NCI-H526 treated with DMSO at 0.1 percent for 48 hours (cell line): ENCODE data around the gene MMEL1.

Experiments
- DNase-seq: peaks from one replicate; lab custom pipeline; 2025; lab: John Stamatoyannopoulos, UW

Gene MMEL1

GRCh38 chr1:2642560-2643413 lies 10.0 kb upstream of the MMEL1 start:
- DNase-seq, result peak; percentile 79

- DNase-seq, result no peak
Observed at GRCh38 chr1:2642131-2642559, 9.3 kb upstream of the MMEL1 start.

DNA sequence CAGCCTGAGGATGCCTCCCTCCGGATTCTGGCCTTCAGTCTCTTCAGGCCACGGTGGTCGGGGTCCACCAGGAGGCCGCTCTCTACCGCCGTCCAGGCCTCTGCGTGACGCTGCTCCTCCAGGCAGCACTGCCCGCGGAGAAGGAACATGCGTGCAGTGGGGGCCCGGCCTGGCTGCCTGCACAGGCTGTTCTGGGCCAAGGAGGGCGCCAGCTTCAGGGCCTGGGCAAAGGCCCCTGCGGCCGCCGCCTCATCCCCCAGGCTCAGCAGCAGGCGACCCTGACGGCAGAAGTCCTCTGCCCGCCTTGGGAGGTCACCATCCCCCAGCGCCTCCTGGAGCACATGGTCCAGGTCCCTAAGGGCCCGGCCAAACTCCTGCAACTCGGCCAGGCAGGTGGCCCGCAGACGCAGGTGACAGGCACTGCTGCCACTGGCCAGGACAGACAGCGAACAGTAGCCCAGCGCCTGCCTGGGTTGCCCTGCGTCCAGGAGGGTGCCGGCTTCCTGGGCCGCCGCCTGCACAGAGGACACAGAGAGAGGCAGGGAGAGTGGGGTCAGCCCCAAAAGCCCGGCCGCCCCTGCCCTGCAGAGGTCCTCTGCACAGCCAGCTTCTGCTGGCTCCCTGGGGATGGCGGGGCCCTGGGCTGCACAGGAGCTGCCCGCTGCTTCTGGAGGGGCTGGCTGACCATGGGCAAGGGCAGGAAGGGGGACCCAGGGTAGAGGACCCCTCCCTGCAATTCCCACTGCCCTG lies 8.7 kb upstream of the MMEL1 start:
- no peak for DNase-seq

DNA sequence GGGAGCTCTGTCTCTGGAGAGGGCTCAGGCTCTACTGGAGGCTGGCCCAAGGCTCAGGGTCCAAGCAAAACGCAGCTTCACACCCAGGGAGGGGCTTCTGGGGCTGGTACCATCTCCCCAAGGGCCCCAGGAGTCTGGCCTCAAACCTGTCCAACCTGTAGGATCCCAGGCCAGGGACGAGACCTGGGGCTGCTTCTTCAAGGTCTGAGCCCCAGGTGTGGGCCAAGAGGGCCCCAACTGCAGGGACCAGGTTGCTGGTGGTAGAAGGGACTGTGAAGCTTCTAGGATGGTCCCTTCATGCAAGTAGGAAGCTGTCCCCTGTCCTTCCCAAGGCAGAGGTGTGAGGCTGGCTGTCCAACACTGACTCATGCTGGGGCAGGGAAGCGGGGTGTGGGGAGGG lies 7.8 kb upstream of the MMEL1 start:
- no peak for DNase-seq

DNA sequence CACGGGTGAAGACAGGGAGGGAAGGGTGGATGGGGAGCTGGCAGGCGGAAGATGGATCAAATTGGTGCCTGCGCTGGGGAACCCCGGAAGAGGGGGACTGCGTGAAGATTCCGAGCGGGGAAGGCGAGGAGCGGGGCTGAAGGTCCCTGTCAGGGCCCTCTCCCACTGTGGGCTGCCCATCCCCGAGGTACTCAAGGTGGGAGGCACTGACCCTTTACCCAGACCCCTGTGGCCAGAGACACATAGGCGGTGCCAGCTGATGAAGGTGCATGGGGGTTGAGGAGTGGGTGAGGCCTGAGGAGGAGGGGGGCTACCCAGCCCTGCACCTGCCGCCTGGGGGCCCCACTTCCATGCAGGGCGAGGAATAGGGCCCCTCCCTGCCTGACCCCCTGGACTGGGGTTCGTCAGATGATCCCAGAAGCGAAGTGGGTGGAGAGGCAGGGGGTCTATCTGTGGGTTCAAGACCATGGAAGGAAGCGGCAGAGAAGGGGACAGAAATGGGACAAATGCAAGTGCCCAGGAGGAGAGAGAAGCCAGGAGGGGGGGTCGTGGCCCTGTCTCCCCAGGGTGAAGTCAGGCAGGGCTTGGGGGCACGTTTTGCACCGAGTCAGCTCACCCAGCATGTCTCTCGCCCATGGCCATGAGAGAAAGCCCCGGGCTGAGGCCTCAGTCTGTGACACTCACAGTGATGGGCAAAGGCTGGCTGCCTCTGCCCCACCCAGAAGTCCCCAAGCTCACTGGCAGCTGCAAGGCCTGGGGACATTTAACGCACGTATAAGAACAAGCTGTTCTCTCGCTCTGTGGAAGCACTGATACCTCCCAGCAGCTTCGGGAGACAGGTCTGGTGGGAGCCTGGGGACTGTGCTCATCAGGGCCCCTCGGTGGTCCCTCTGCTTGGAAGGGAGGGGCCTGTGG lies 7.0 kb upstream of the MMEL1 start:
- no peak for DNase-seq

GRCh38 chr1:2639203-2639602 lies 6.4 kb upstream of the MMEL1 start:
- DNase-seq, result no peak

DNA sequence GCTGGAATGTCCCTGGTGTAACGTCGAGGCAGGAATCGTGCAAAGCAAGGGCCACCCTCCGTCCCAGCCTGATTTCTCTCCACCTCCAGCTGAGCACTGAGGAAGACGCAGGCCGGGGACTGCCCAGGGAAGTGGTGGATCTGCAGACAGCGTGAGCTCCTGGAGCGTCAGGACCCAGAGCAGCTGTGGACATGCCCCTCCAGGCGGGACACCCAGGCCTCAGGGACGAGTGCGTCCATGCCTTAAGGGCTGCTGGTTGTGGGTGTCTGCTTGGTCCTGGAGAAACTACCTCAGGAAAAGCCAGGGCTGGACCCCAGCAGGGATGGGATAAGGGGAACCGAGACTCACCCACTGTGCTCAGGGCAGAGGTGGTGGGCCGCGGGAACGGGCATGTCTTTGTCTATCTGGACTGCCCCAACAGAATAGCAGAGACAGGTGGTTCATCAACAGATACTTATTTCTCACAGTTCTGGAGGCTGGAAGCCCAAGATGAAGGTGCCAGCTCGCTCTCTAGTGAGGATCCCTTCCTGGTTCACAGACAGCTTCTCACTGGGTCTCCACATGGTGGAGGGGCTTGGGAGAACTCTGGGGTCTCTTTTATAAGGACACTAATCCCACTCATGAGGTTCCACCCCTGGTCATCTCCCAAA lies 5.8 kb upstream of the MMEL1 start:
- DNase-seq, result no peak

- no peak for DNase-seq
Observed at GRCh38 chr1:2637442-2638145, 4.8 kb upstream of the MMEL1 start.

DNA sequence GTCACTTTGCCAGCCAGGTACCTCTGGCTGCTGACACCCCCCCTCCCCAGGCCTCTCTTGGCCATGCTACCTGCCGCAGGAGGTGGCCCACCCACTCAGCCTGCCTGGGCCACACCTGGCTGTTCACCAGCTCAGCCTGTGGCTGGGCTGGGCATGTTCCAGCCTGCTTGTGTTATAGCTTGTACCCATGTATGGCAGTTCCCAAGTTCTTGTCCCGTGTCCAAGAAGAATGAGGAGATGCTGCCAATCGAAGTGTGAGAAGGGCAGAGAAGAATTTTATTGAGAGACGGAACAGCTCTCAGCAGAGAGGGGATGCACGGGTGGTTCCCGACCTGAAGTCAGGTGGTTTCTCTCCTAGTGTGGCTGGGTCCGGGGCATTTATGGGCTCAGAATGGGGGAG lies 3.9 kb upstream of the MMEL1 start:
- DNase-seq, result no peak

- DNase-seq, result no peak
Observed at GRCh38 chr1:2635361-2636010, 2.7 kb upstream of the MMEL1 start.

- DNase-seq, result no peak
Observed at GRCh38 chr1:2633936-2634491, 1.2 kb upstream of the MMEL1 start.

- DNase-seq, result no peak
Observed at GRCh38 chr1:2633366-2633935, 635 bp upstream of the MMEL1 start.

- DNase-seq, result no peak
Observed at GRCh38 chr1:2632051-2632430, 775 bp downstream of the MMEL1 start.

GRCh38 chr1:2631136-2632050 lies 1.4 kb downstream of the MMEL1 start:
- DNase-seq, result no peak

DNA sequence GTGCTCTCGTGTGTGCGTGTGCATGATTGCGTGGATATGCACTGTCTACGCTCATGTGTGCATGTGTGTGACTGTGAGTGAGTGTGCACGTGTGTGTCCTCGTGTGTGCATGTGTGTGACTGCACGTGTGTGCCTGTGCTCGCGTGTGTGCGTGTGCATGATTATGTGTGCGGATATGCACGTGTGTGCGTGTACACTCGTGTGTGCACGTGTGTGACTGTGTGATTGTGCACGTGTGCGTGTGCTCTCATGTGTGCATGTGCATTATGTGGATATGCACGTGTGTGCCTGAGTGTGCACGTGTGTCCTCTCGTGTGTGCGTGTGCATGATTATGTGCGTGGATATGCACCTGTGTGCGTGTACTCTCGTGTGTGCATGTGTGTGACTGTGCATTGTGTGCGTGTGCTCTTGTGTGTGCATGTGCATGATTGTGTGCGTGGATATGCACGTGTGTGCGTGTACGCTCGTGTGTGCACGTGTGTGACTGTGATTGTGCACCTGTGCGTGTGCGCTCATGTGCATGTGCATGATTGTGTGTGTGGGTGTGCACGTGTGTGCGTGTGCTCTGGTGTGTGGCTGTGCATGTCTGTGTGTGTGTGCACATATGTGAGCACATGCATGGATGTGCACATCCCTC lies 2.2 kb downstream of the MMEL1 start:
- DNase-seq, result no peak

- no peak for DNase-seq
Observed at GRCh38 chr1:2629627-2630497, 3.0 kb downstream of the MMEL1 start.

DNA sequence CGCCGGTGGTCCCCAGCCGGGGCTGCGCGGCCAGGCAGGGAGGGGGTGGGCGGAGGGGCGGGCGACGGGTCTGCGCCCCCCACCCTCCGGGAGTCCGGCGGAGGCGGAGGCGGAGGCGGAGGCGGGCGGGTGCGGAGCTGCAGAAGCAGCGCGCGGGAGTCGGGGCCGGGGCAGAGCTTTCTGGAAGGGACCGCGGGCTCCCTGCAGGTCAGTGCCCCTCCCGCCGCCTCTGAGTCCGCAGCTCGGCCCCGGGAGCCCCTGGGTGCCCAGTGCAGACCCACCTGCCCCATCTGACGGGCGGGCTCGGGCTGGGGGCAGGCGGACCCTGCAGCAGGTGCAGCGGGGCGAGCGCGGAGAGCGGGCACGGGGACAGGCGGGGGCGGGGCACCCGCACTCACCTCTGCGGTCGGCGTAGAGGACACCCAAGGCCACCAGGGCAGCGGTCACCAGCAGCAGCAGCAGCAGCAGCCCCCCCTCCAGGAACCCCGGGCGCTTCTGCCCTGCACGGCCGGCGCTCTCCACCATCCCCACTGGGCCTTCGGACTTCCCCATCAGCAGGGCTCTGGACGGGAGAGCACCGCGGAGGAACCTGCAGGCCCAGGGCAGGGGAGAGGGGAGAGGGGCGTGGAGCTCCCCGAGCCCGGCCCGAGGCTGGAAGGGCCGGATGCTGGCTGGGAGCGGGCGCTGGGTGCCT lies 3.7 kb downstream of the MMEL1 start:
- DNase-seq, result no peak
